Osteocyte (in vitro differentiated cells): Measurements from ENCODE around the gene TRPC6. TPM values are rescaled to one million over a fixed set of nuclear protein-coding genes. Genes with fewer than 3 reads are reported as not detected.

ENCODE experiments used
- DNase-seq: peaks from one replicate; pipeline ENCODE4 v3.0.0; 2021; ENCODE audit warnings: mixed read lengths; ENCODE audit not compliant: unreplicated experiment; ENCODE audit errors: extremely low spot score
- H3K27ac Mint-ChIP-seq: one replicate; pipeline ENCODE4 v1.8.0; 2021; ENCODE audit warnings: mild to moderate bottlenecking, mixed read lengths; ENCODE audit not compliant: unreplicated experiment
- H3K27me3 Mint-ChIP-seq: one replicate; pipeline ENCODE4 v1.8.0; 2021; ENCODE audit warnings: mixed read lengths; ENCODE audit not compliant: unreplicated experiment
- H3K36me3 Mint-ChIP-seq: one replicate; pipeline ENCODE4 v1.8.0; 2021; ENCODE audit warnings: mixed read lengths; ENCODE audit not compliant: unreplicated experiment
- H3K4me1 Mint-ChIP-seq: one replicate; pipeline ENCODE4 v1.8.0; 2021; ENCODE audit warnings: mixed read lengths; ENCODE audit not compliant: unreplicated experiment
- H3K4me3 Mint-ChIP-seq: one replicate; pipeline ENCODE4 v1.8.0; 2021; ENCODE audit warnings: mild to moderate bottlenecking, moderate library complexity, mixed read lengths; ENCODE audit not compliant: unreplicated experiment
- H3K9me3 Mint-ChIP-seq: one replicate; pipeline ENCODE4 v1.8.0; 2021; ENCODE audit warnings: mixed read lengths; ENCODE audit not compliant: unreplicated experiment
- total RNA-seq: library from RNA; stranded (reverse); gene quantifications from 2 replicates; pipeline ENCODE4 v1.2.1, GENCODE V29; 2021
- TF ChIP-seq, protein P1 (sequence below): fragments of 200-600 bp; sonication (generic); IDR thresholded peaks from 2 replicates; pipeline ENCODE4 v1.5.0; 2021; ENCODE audit warnings: antibody characterized with exemption, mild to moderate bottlenecking, moderate library complexity

TRPC6 gene
- total RNA-seq, 1 donor from 2014 or later, result 40.7 TPM

GRCh38 chr11:101497291-101497690 lies 86.5 kb downstream of the TRPC6 start:
- Mint-ChIP-seq H3K27ac (no peak overlapping the region), H3K4me1 (no peaks in the 10 kb centered on the region), H3K27me3 (no peaks in the 10 kb centered on the region), H3K9me3 (no peaks in the 10 kb centered on the region), H3K4me3 (no peak overlapping the region), H3K36me3 (peaks cover 26% of the 10 kb centered on the region)
- TF ChIP-seq, protein P1, sequence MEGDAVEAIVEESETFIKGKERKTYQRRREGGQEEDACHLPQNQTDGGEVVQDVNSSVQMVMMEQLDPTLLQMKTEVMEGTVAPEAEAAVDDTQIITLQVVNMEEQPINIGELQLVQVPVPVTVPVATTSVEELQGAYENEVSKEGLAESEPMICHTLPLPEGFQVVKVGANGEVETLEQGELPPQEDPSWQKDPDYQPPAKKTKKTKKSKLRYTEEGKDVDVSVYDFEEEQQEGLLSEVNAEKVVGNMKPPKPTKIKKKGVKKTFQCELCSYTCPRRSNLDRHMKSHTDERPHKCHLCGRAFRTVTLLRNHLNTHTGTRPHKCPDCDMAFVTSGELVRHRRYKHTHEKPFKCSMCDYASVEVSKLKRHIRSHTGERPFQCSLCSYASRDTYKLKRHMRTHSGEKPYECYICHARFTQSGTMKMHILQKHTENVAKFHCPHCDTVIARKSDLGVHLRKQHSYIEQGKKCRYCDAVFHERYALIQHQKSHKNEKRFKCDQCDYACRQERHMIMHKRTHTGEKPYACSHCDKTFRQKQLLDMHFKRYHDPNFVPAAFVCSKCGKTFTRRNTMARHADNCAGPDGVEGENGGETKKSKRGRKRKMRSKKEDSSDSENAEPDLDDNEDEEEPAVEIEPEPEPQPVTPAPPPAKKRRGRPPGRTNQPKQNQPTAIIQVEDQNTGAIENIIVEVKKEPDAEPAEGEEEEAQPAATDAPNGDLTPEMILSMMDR, result no peak
- DNase-seq, result no peak

DNA sequence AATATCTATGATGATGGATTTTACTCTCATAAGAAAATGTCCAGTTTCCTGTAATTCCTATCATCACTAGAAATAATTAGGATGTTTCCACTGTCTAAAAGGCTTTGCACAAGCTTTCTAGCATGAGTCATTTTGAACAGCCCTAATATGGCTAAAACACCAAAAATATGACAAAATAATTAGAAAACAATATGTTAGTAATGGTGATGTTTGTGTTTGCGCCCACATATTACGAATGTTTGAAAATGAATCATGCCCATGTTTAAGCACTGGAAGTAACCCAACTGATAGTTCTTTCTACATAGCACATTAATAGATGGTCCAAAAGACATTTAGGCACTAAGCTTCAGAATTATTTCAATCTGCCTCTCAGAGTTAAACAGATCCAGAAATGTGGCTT lies 96.0 kb downstream of the TRPC6 start:
- Mint-ChIP-seq H3K9me3 (no peaks in the 10 kb centered on the region), H3K4me1 (peaks cover 10% of the 10 kb centered on the region), H3K4me3 (no peak overlapping the region), H3K27me3 (no peaks in the 10 kb centered on the region), H3K36me3 (peaks cover 31% of the 10 kb centered on the region), H3K27ac (no peak overlapping the region)
- no peak for DNase-seq
- TF ChIP-seq, protein P1, result no peak

- H3K27me3 Mint-ChIP-seq, result no peaks in the 10 kb centered on the region
- H3K4me3 Mint-ChIP-seq, result no peak overlapping the region
- no peak for DNase-seq
- peaks cover 6% of the 10 kb centered on the region for H3K4me1 Mint-ChIP-seq
- TF ChIP-seq, protein P1, result no peak
- H3K9me3 Mint-ChIP-seq, result no peaks in the 10 kb centered on the region
- H3K27ac Mint-ChIP-seq, result no peak overlapping the region
- peaks cover 41% of the 10 kb centered on the region for H3K36me3 Mint-ChIP-seq
Observed at GRCh38 chr11:101482556-101483124, 101.2 kb downstream of the TRPC6 start.

- H3K27ac Mint-ChIP-seq, result no peak overlapping the region
- no peak overlapping the region for H3K4me3 Mint-ChIP-seq
- no peak for DNase-seq
Observed at GRCh38 chr11:101478587-101479369, 105.0 kb downstream of the TRPC6 start.

GRCh38 chr11:101477926-101478325 lies 105.9 kb downstream of the TRPC6 start:
- peaks cover 2% of the 10 kb centered on the region for H3K4me1 Mint-ChIP-seq
- TF ChIP-seq, protein P1, result no peak
- no peaks in the 10 kb centered on the region for H3K27me3 Mint-ChIP-seq
- no peak overlapping the region for H3K27ac Mint-ChIP-seq
- H3K9me3 Mint-ChIP-seq, result no peaks in the 10 kb centered on the region
- H3K36me3 Mint-ChIP-seq, result peaks cover 45% of the 10 kb centered on the region
- DNase-seq, result no peak
- H3K4me3 Mint-ChIP-seq, result no peak overlapping the region

More at GRCh38 chr11:101478587-101479369, 105.0 kb downstream of the TRPC6 start:
- Mint-ChIP-seq H3K4me1 (peaks cover 2% of the 10 kb centered on the region), H3K9me3 (no peaks in the 10 kb centered on the region), H3K36me3 (peaks cover 50% of the 10 kb centered on the region), H3K27me3 (no peaks in the 10 kb centered on the region)
- TF ChIP-seq, protein P1, result no peak
